K562 (cell line): Measurements from ENCODE around the gene ARHGEF3. TPM values are rescaled to one million over a fixed set of nuclear protein-coding genes. Genes with fewer than 3 reads are reported as not detected.

ENCODE experiments used
- AFF4 ChIP-seq: sonication (generic); formaldehyde crosslinking; IDR thresholded peaks from 2 replicates; pipeline ENCODE4 v1.8.0; 2023; ENCODE audit warnings: mild to moderate bottlenecking, missing genetic modification reagents
- ARID1B ChIP-seq: fragments of 450-650 bp; IDR thresholded peaks from 2 replicates; pipeline ENCODE4 v1.6.1; 2016; ENCODE audit warnings: antibody characterized with exemption, mild to moderate bottlenecking, inconsistent platforms
- BRD9 ChIP-seq: fragments of 450-650 bp; IDR thresholded peaks from 2 replicates; pipeline ENCODE4 v1.6.1; 2018; ENCODE audit warnings: low read depth; ENCODE audit not compliant: partially characterized antibody
- CEBPB ChIP-seq: fragments of 450-650 bp; IDR thresholded peaks from 2 replicates; pipeline ENCODE4 v1.6.1; 2016; ENCODE audit warnings: missing genetic modification characterization, missing compliant biosample characterization
- COPS2 ChIP-seq: fragments of 450-650 bp; conservative IDR thresholded peaks from 2 replicates; pipeline ENCODE4 v1.6.1; 2016; ENCODE audit warnings: mild to moderate bottlenecking, moderate library complexity
- DPF2 ChIP-seq: fragments of 450-650 bp; IDR thresholded peaks from 2 replicates; pipeline ENCODE4 v1.6.1; 2016
- ETV5 ChIP-seq: sonication (generic); formaldehyde crosslinking; IDR thresholded peaks from 2 replicates; pipeline ENCODE4 v1.4.0; 2020; ENCODE audit warnings: low read depth, mild to moderate bottlenecking, missing genetic modification reagents
- GTF2F1 ChIP-seq: IDR thresholded peaks from 2 replicates; pipeline ENCODE4 v1.6.1; 2011; ENCODE audit warnings: low read depth, low read length, improper control_type of control experiment
- HMGN3 ChIP-seq: IDR thresholded peaks from 2 replicates; pipeline ENCODE4 v1.6.1; 2011; ENCODE audit warnings: borderline replicate concordance, low read depth, mild to moderate bottlenecking, mixed read lengths, low read length; ENCODE audit not compliant: insufficient read length; ENCODE audit errors: extremely low read depth
- KAT8 ChIP-seq: fragments of 450-650 bp; IDR thresholded peaks from 2 replicates; pipeline ENCODE4 v1.6.1; 2016; ENCODE audit warnings: low read depth, mild to moderate bottlenecking
- MXI1 ChIP-seq: IDR thresholded peaks from 2 replicates; pipeline ENCODE4 v1.6.1; 2011; ENCODE audit warnings: low read depth, mild to moderate bottlenecking, improper control_type of control experiment, low read length
- NRF1 ChIP-seq, 2 experiments: fragments of 450-650 bp; IDR thresholded peaks in 1 of 2; conservative IDR thresholded peaks in 1 of 2; 2 replicates each; pipeline ENCODE4 v1.6.1; 2014; ENCODE audit warnings: mild to moderate bottlenecking in 2 of 2
- RBFOX2 ChIP-seq: fragments of 200-400 bp; formaldehyde crosslinking; IDR thresholded peaks from 2 replicates; pipeline ENCODE4 v1.6.1; 2017; ENCODE audit warnings: low read depth, mild to moderate bottlenecking, low read length, moderate library complexity
- RFX1 ChIP-seq: fragments of 450-650 bp; IDR thresholded peaks from 2 replicates; pipeline ENCODE4 v1.6.1; 2016; ENCODE audit warnings: mild to moderate bottlenecking, moderate library complexity
- SAFB ChIP-seq: fragments of 200-400 bp; formaldehyde crosslinking; IDR thresholded peaks from 2 replicates; pipeline ENCODE4 v1.6.1; 2017; ENCODE audit warnings: low read depth, low read length, borderline replicate concordance
- SP1 ChIP-seq: sonication (generic); formaldehyde crosslinking; IDR thresholded peaks from 2 replicates; pipeline ENCODE4 v1.8.1; 2022; ENCODE audit warnings: mild to moderate bottlenecking, missing genetic modification reagents
- TSC22D4 ChIP-seq: fragments of 450-650 bp; IDR thresholded peaks from 2 replicates; pipeline ENCODE4 v1.6.1; 2016; ENCODE audit warnings: missing genetic modification characterization, missing biosample characterization, control low read depth
- ZC3H11A ChIP-seq: IDR thresholded peaks from 2 replicates; pipeline ENCODE4 v1.6.1; 2012; ENCODE audit warnings: low read depth, low read length, improper control_type of control experiment
- ZFPM2 ChIP-seq: fragments of 250-450 bp; sonication (Bioruptor Pico); IDR thresholded peaks from 2 replicates; pipeline ENCODE4 v1.5.1; 2022; ENCODE audit warnings: mild to moderate bottlenecking
- ZNF212 ChIP-seq: fragments of 450-650 bp; formaldehyde crosslinking; IDR thresholded peaks from 2 replicates; pipeline ENCODE4 v1.4.0; 2020; ENCODE audit warnings: mild to moderate bottlenecking
- ZNF3 ChIP-seq: fragments of 250-450 bp; sonication (Bioruptor Pico); IDR thresholded peaks from 2 replicates; pipeline ENCODE4 v1.5.0; 2021; ENCODE audit warnings: mild to moderate bottlenecking, moderate library complexity
- ZNF644 ChIP-seq: fragments of 200-800 bp; sonication (Bioruptor generic); IDR thresholded peaks from 2 replicates; pipeline ENCODE4 v1.6.1; 2016; ENCODE audit warnings: low read depth, missing genetic modification characterization, missing compliant biosample characterization
- polyA plus RNA-seq, 8 experiments: library from polyadenylated mRNA; depleted of rRNA in 4 of 8; stranded (reverse) in 5 of 8; unstranded in 3 of 8; fragments of >200 nt; fragmentation: Nextera tagmentation in 2 of 8; fragmentation: Illumina TruSeq in 1 of 8; extraction: Ambion mirVana in 2 of 8; extraction: Trizol in 1 of 8; gene quantifications; 2 replicates each; pipeline versions ENCODE4 v1.2.1 to v1.2.3, GENCODE V29; 2011 to 2014; ENCODE audit warnings: inconsistent platforms in 1 of 8, missing spikeins in 1 of 8
- total RNA-seq, 7 experiments: library from RNA; depleted of rRNA in 6 of 7; stranded (reverse); fragments of >200 nt in 6 of 7; fragmentation: Illumina TruSeq in 2 of 7; extraction: Trizol in 2 of 7; gene quantifications; 2 replicates each; pipeline versions ENCODE4 v1.2.1 to v1.2.3, GENCODE V29; 2011 to 2021; ENCODE audit warnings: low replicate concordance in 1 of 7
- TF ChIP-seq, protein P1 (sequence below): fragments of 250-450 bp; sonication (Bioruptor Pico); IDR thresholded peaks from 2 replicates; pipeline ENCODE4 v1.8.0; 2022; ENCODE audit warnings: inconsistent platforms
- TF ChIP-seq, protein P2 (sequence below): fragments of 450-650 bp; formaldehyde crosslinking; IDR thresholded peaks from 2 replicates; pipeline ENCODE4 v1.4.0; 2020; ENCODE audit warnings: mild to moderate bottlenecking, moderate library complexity

ARHGEF3 gene
- total and polyA plus RNA-seq, 9 of the 15 experiments (the other 6 are each of a cell fraction or from before 2014, with no cell fraction given) = 0.77 to 2.7 (median 1.4) TPM

DNA sequence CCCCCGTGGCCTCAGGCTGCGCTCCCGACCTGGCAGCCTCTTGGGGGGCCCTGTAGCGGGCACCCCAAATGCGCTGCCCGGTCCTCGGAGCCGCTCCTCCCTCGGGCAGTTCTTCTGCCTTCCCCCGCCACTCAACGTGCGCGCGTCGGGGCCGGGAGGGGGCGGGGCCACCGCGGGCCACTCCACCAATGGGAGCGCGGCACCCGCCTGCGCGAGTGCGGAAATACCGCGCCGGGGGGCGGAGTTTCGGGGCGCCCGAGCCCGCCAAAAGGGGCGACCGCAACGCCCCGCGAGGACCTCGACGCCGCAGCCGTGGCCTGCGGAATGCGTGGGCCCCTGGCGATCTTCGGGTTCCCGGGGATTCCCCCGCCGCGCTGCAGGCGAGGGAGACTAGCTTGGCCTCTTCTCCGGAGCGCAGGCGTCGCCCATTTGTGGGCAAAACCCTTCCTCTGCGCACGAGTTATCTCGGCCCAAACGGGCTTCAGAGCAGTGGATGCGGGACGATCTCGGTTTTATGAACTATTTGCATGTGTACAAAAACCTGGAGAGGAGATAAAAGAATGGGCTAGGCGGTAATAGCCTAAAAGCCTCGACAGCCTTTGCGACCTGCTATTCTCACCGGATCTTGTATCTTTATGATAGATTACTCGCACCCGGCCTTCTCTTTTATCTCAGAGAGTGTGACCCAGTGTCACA, 118.5 kb downstream of the ARHGEF3 start, which contains the start of gene TASOR (continued):
- TF ChIP-seq SP1 = peak; percentile 71; the same call in 1 of the 2 replicates
- TF ChIP-seq RBFOX2 = peak; percentile 83
- no peak for TF ChIP-seq ZNF212 (CRISPR knock-in tag)
- TF ChIP-seq SAFB = no peak
- TF ChIP-seq ZFPM2 (CRISPR knock-in tag) = no peak
- no peak for TF ChIP-seq COPS2
- TF ChIP-seq, protein P1, sequence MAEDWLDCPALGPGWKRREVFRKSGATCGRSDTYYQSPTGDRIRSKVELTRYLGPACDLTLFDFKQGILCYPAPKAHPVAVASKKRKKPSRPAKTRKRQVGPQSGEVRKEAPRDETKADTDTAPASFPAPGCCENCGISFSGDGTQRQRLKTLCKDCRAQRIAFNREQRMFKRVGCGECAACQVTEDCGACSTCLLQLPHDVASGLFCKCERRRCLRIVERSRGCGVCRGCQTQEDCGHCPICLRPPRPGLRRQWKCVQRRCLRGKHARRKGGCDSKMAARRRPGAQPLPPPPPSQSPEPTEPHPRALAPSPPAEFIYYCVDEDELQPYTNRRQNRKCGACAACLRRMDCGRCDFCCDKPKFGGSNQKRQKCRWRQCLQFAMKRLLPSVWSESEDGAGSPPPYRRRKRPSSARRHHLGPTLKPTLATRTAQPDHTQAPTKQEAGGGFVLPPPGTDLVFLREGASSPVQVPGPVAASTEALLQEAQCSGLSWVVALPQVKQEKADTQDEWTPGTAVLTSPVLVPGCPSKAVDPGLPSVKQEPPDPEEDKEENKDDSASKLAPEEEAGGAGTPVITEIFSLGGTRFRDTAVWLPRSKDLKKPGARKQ = peak; percentile 98
- no peak for TF ChIP-seq MXI1
- no peak for TF ChIP-seq DPF2
- no peak for TF ChIP-seq ZNF644
- no peak for TF ChIP-seq ARID1B
- TF ChIP-seq TSC22D4 = no peak
- peak; percentile 95 for TF ChIP-seq AFF4
- no peak for TF ChIP-seq GTF2F1
- TF ChIP-seq NRF1 (conservative IDR thresholded peaks at IDR 0.05 in 1 of 2, IDR thresholded peaks at IDR 0.05 in 1 of 2) = peak; percentile 82 to 84
- peak; percentile 52; the same call in 1 of the 2 replicates for TF ChIP-seq ETV5
- no peak for TF ChIP-seq HMGN3
- no peak for TF ChIP-seq CEBPB (tag)
- TF ChIP-seq RFX1 = no peak
- TF ChIP-seq ZNF3 = no peak
- TF ChIP-seq KAT8 = no peak
- no peak for TF ChIP-seq ZC3H11A
- no peak for TF ChIP-seq BRD9
- TF ChIP-seq, protein P2, sequence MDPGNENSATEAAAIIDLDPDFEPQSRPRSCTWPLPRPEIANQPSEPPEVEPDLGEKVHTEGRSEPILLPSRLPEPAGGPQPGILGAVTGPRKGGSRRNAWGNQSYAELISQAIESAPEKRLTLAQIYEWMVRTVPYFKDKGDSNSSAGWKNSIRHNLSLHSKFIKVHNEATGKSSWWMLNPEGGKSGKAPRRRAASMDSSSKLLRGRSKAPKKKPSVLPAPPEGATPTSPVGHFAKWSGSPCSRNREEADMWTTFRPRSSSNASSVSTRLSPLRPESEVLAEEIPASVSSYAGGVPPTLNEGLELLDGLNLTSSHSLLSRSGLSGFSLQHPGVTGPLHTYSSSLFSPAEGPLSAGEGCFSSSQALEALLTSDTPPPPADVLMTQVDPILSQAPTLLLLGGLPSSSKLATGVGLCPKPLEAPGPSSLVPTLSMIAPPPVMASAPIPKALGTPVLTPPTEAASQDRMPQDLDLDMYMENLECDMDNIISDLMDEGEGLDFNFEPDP (CRISPR knock-in tag) = no peak
